CD4-positive, alpha-beta memory T cell (primary cell): ENCODE data around the gene PPIA. TPM values are rescaled to one million over a fixed set of nuclear protein-coding genes. Genes with fewer than 3 reads are reported as not detected.

ENCODE experiments used
- CTCF ChIA-PET: fragments of 350-600 bp; sonication (Branson Sonifier 250); formaldehyde crosslinking; loops from one replicate; lab custom pipeline; 2021; ENCODE audit warnings: inconsistent platforms; ENCODE audit not compliant: partially characterized antibody; lab: Charles Lee
- POLR2A ChIA-PET: fragments of 350-600 bp; sonication (Branson Sonifier 250); formaldehyde crosslinking; loops from one replicate; lab custom pipeline; 2021; ENCODE audit not compliant: partially characterized antibody; lab: Charles Lee
- DNase-seq, 5 donors: peaks; one replicate each; pipeline versions ENCODE4 v3.0.0 to v3.0.0-alpha.2; 2020 to 2022; ENCODE audit warnings: mixed read lengths in 1 of 5
- H3K27ac ChIP-seq: one replicate; pipeline ENCODE4 v1.7.0; 2013; ENCODE audit warnings: low read depth, low read length
- H3K27me3 ChIP-seq: 2 replicates; pipeline ENCODE4 v1.7.0; 2013; ENCODE audit warnings: mild to moderate bottlenecking, low read length, moderate library complexity; ENCODE audit not compliant: insufficient read depth
- H3K36me3 ChIP-seq: 2 replicates; pipeline ENCODE4 v1.7.0; 2013; ENCODE audit warnings: mild to moderate bottlenecking, low read length, moderate library complexity; ENCODE audit not compliant: insufficient read depth
- H3K4me1 ChIP-seq: 2 replicates; pipeline ENCODE4 v1.7.0; 2013; ENCODE audit warnings: mild to moderate bottlenecking, low read length, moderate library complexity; ENCODE audit not compliant: insufficient read depth
- H3K4me3 ChIP-seq, 2 donors: one replicate each; pipeline ENCODE4 v1.7.0; 2013; ENCODE audit warnings: low read length in 2 of 2, mild to moderate bottlenecking in 1 of 2
- H3K9me3 ChIP-seq, 2 donors: one replicate each; pipeline ENCODE4 v1.7.0; 2013; ENCODE audit warnings: low read length in 2 of 2, control low read depth in 1 of 2; ENCODE audit not compliant: control insufficient read depth in 1 of 2
- H3K27ac Mint-ChIP-seq, 7 donors: one replicate each; pipeline ENCODE4 v1.8.0; 2020 to 2021; ENCODE audit warnings: mixed read lengths in 7 of 7, mild to moderate bottlenecking in 6 of 7, inconsistent platforms in 3 of 7, moderate library complexity in 3 of 7
- H3K27me3 Mint-ChIP-seq, 2 donors: one replicate each; pipeline ENCODE4 v1.8.0; 2020 to 2021; ENCODE audit warnings: mixed read lengths in 2 of 2
- H3K36me3 Mint-ChIP-seq, 2 donors: one replicate each; pipeline ENCODE4 v1.8.0; 2020 to 2021; ENCODE audit warnings: mixed read lengths in 2 of 2, inconsistent platforms in 1 of 2, mild to moderate bottlenecking in 1 of 2
- H3K4me1 Mint-ChIP-seq, 4 donors: one replicate each; pipeline ENCODE4 v1.8.0; 2020 to 2021; ENCODE audit warnings: mixed read lengths in 4 of 4, mild to moderate bottlenecking in 1 of 4
- H3K4me3 Mint-ChIP-seq, 8 donors: one replicate each; pipeline ENCODE4 v1.8.0; 2020 to 2021; ENCODE audit warnings: mixed read lengths in 8 of 8, mild to moderate bottlenecking in 7 of 8, moderate library complexity in 6 of 8, inconsistent platforms in 3 of 8
- H3K9me3 Mint-ChIP-seq, 8 donors: one replicate each; pipeline ENCODE4 v1.8.0; 2020 to 2021; ENCODE audit warnings: mixed read lengths in 8 of 8, mild to moderate bottlenecking in 5 of 8, inconsistent platforms in 3 of 8, moderate library complexity in 1 of 8
- intact Hi-C: fragments of 100-400 bp; cut with micrococcal nuclease; formaldehyde crosslinking; loops from one replicate; pipeline ENCODE4 v1.15.1; 2023
- polyA plus RNA-seq, 2 donors: library from polyadenylated mRNA; unstranded; fragments of 300-500 nt; fragmentation: Illumina TruSeq; gene quantifications; one replicate each; pipeline ENCODE4 v1.2.3, GENCODE V29; 2021
- total RNA-seq, 2 experiments: library from RNA; stranded (reverse); gene quantifications; one replicate each; pipeline ENCODE4 v1.2.3, GENCODE V29; 2021

Gene PPIA
- 100 to 1,000 TPM; 677 to 707 TPM for total RNA-seq
- 1,000 to 10,000 TPM; 2,815 to 3,590 TPM for polyA plus RNA-seq

GRCh38 chr7:44796504-44797328 is at the start of gene PPIA:
TSS of gene PPIA (plus strand) at chr7:44796681. CDS start at chr7:44796725, 44 bp downstream.
- no peaks in the 10 kb centered on the region for H3K27me3 ChIP-seq
- H3K27ac ChIP-seq: peak within 1 kb of the TSS; percentile 96
- Mint-ChIP-seq H3K9me3 (peaks cover 0 to 4% (median 0%) of the 10 kb centered on the region in 8 donors), H3K4me1 (peaks cover 18 to 53% (median 29%) of the 10 kb centered on the region in 4 donors), H3K27me3 (no peaks in the 10 kb centered on the region), H3K4me3 (peak within 1 kb of the TSS; percentile 87 to 97 (median 94)), H3K27ac (peak within 1 kb of the TSS; percentile 94 to 98 (median 97)), H3K36me3 (peaks cover 22 to 46% of the 10 kb centered on the region in 2 donors)
- H3K36me3 ChIP-seq: peaks cover 28% of the 10 kb centered on the region
- H3K9me3 ChIP-seq: no peaks in the 10 kb centered on the region
- peaks cover 34% of the 10 kb centered on the region for H3K4me1 ChIP-seq
- CTCF ChIA-PET: interaction anchor here (0.6 to 2.7 kb wide), 6 partner anchors 47 to 230 kb away, joined by 3 to 18 read pairs (median 6); partner anchors contain the start of gene H2AZ2
- intact Hi-C loops: loop anchor here (1.0 to 10.0 kb wide), 10 partner anchors 28 to 340 kb away; partner anchors contain the start of genes H2AZ2, OGDH, TMED4 and ZMIZ2
- H3K4me3 ChIP-seq: peak within 1 kb of the TSS; percentile 73 to 83
- POLR2A ChIA-PET: interaction anchor here (0.6 to 3.9 kb wide), 33 partner anchors 8 to 716 kb away, joined by 3 to 47 read pairs (median 3); partner anchors contain the start of genes CCM2, DDX56, H2AZ2 and MYO1G
- peak; percentile 98 to 99 (median 98) for DNase-seq

GRCh38 chr7:44748045-44748947 is 48.2 kb upstream of the PPIA start, which contains the start of gene ZMIZ2:
TSS of gene ZMIZ2 (plus strand) at chr7:44748847. CDS start at chr7:44756250, 7,403 bp downstream.
- peak within 1 kb of the TSS; percentile 90 for H3K27ac ChIP-seq
- H3K4me1 ChIP-seq: peaks cover 44% of the 10 kb centered on the region
- peak within 1 kb of the TSS; percentile 44 to 78 for H3K4me3 ChIP-seq
- Mint-ChIP-seq H3K4me1 (peaks cover 33 to 51% (median 38%) of the 10 kb centered on the region in 4 donors), H3K27me3 (no peaks in the 10 kb centered on the region), H3K4me3 (peak within 1 kb of the TSS; percentile 80 to 95 (median 86)), H3K27ac (peak within 1 kb of the TSS; percentile 89 to 98 (median 96)), H3K9me3 (no peaks in the 10 kb centered on the region), H3K36me3 (peaks cover 0 to 22% of the 10 kb centered on the region in 2 donors)
- intact Hi-C loops: loop anchor here (1.0 to 5.0 kb wide), 7 partner anchors 48 to 239 kb away; partner anchors contain the start of genes DDX56, OGDH, PPIA and TMED4
- ChIA-PET CTCF (interaction anchor here (0.6 to 1.0 kb wide), 2 partner anchors 27 to 183 kb away, joined by 3 read pairs; no protein-coding TSS in a partner anchor), POLR2A (interaction anchor here (0.7 to 4.1 kb wide), 21 partner anchors 9 to 547 kb away, joined by 3 to 25 read pairs (median 5); partner anchors contain the start of genes DDX56, H2AZ2, OGDH and PPIA)
- no peaks in the 10 kb centered on the region for H3K9me3 ChIP-seq
- no peaks in the 10 kb centered on the region for H3K27me3 ChIP-seq
- peak; percentile 88 to 98 (median 92) for DNase-seq
- H3K36me3 ChIP-seq: no peaks in the 10 kb centered on the region

GRCh38 chr7:44748948-44749731 is 47.3 kb upstream of the PPIA start:
- Mint-ChIP-seq H3K27me3 (no peaks in the 10 kb centered on the region), H3K4me1 (peaks cover 36 to 51% (median 42%) of the 10 kb centered on the region in 4 donors), H3K36me3 (peaks cover 0 to 22% of the 10 kb centered on the region in 2 donors), H3K27ac (peak overlapping the region; percentile 89 to 98 (median 95)), H3K4me3 (peak overlapping the region; percentile 80 to 95 (median 86)), H3K9me3 (no peaks in the 10 kb centered on the region)
- intact Hi-C loops: loop anchor here (1.0 to 5.0 kb wide), 7 partner anchors 47 to 238 kb away; partner anchors contain the start of genes DDX56, OGDH, PPIA and TMED4
- Histone ChIP-seq H3K4me1 (peaks cover 50% of the 10 kb centered on the region), H3K36me3 (no peaks in the 10 kb centered on the region), H3K27ac (peak overlapping the region; percentile 90), H3K27me3 (no peaks in the 10 kb centered on the region), H3K9me3 (no peaks in the 10 kb centered on the region), H3K4me3 (peak overlapping the region; percentile 44 to 78)
- POLR2A ChIA-PET: interaction anchor here (0.7 to 4.1 kb wide), 19 partner anchors 14 to 259 kb away, joined by 3 to 25 read pairs (median 5); partner anchors contain the start of genes DDX56, H2AZ2, NUDCD3 and OGDH
- CTCF ChIA-PET: interaction anchor here (0.9 to 1.1 kb wide), 2 partner anchors 49 to 65 kb away, joined by 3 to 6 read pairs; no protein-coding TSS in a partner anchor
- DNase-seq: peak in 2 of 5 donors; percentile 22 to 47

GRCh38 chr7:44749992-44750391 is 46.5 kb upstream of the PPIA start:
- Mint-ChIP-seq H3K27me3 (no peaks in the 10 kb centered on the region), H3K9me3 (no peaks in the 10 kb centered on the region), H3K4me1 (peaks cover 39 to 60% (median 47%) of the 10 kb centered on the region in 4 donors), H3K4me3 (peak overlapping the region; percentile 80 to 95 (median 86)), H3K27ac (peak overlapping the region; percentile 89 to 98 (median 95)), H3K36me3 (peaks cover 0 to 22% of the 10 kb centered on the region in 2 donors)
- peaks cover 59% of the 10 kb centered on the region for H3K4me1 ChIP-seq
- H3K9me3 ChIP-seq: no peaks in the 10 kb centered on the region
- ChIA-PET POLR2A (interaction anchor here (0.9 to 4.1 kb wide), 16 partner anchors 13 to 260 kb away, joined by 3 to 25 read pairs (median 5); partner anchors contain the start of genes DDX56, H2AZ2, NUDCD3 and OGDH), CTCF (interaction anchor here (0.9 to 1.1 kb wide), 2 partner anchors 48 to 66 kb away, joined by 3 to 6 read pairs; no protein-coding TSS in a partner anchor)
- H3K36me3 ChIP-seq: no peaks in the 10 kb centered on the region
- no peak for DNase-seq
- intact Hi-C loops: loop anchor here (2.0 to 5.0 kb wide), 4 partner anchors 19 to 237 kb away; partner anchors contain the start of genes DDX56 and TMED4
- H3K27me3 ChIP-seq: no peaks in the 10 kb centered on the region
- peak overlapping the region; percentile 90 for H3K27ac ChIP-seq
- H3K4me3 ChIP-seq: peak overlapping the region in 1 of 2 donors; percentile 78

- Mint-ChIP-seq H3K9me3 (no peaks in the 10 kb centered on the region), H3K27me3 (no peaks in the 10 kb centered on the region), H3K4me3 (peak overlapping the region; percentile 80 to 95 (median 86)), H3K36me3 (peaks cover 0 to 22% of the 10 kb centered on the region in 2 donors), H3K27ac (peak overlapping the region; percentile 89 to 98 (median 95)), H3K4me1 (peaks cover 41 to 64% (median 49%) of the 10 kb centered on the region in 4 donors)
- H3K4me3 ChIP-seq: peak overlapping the region in 1 of 2 donors; percentile 25
- DNase-seq: no peak
- no peaks in the 10 kb centered on the region for H3K27me3 ChIP-seq
- H3K4me1 ChIP-seq: peaks cover 63% of the 10 kb centered on the region
- H3K27ac ChIP-seq: peak overlapping the region; percentile 90
- H3K36me3 ChIP-seq: no peaks in the 10 kb centered on the region
- ChIA-PET POLR2A (interaction anchor here (0.6 to 4.1 kb wide), 10 partner anchors 19 to 177 kb away, joined by 3 to 25 read pairs (median 17); partner anchors contain the start of genes DDX56, H2AZ2, OGDH and PPIA), CTCF (interaction anchor here (0.7 to 1.3 kb wide), 3 partner anchors 66 to 119 kb away, joined by 3 read pairs; no protein-coding TSS in a partner anchor)
- no peaks in the 10 kb centered on the region for H3K9me3 ChIP-seq
- intact Hi-C loops: loop anchor here (2.0 kb wide), 1 partner anchor 18 kb away; no protein-coding TSS in a partner anchor
Measured at GRCh38 chr7:44750424-44750823, 46.1 kb upstream of the PPIA start.
